Muscle of back (tissue), 10 donors: Measurements from ENCODE around the gene NOSTRIN. TPM values are rescaled to one million over a fixed set of nuclear protein-coding genes. Genes with fewer than 3 reads are reported as not detected.

Experiments
- polyA plus RNA-seq, 10 donors: library from polyadenylated mRNA; unstranded; fragments of 120-200 nt; gene quantifications; one replicate each; pipeline ENCODE4 v1.2.1, GENCODE V29; 2013; ENCODE audit not compliant: insufficient read length in 10 of 10

Gene NOSTRIN
- polyA plus RNA-seq, 10 donors: 7.2 to 16.5 (median 10.3) TPM

Other genes starting within 250 kb of the NOSTRIN start
- 10 to 100 TPM in 4 of 10 donors, 1 to 10 TPM in 6; 5.7 to 21.3 (median 9.6) TPM for gene SPC25, start 87.8 kb downstream of the NOSTRIN start, polyA plus RNA-seq
- gene G6PC2, start 98.7 kb downstream of the NOSTRIN start, polyA plus RNA-seq: under 1 TPM in 1 of 10 donors, not detected in 9; 0.09 TPM
- gene ABCB11, start 228.7 kb downstream of the NOSTRIN start, polyA plus RNA-seq: under 1 TPM in 3 of 10 donors, not detected in 7; 0.06 to 0.21 (median 0.11) TPM